Measurements from ENCODE around the gene C1orf105.

- no peak for TF ChIP-seq POLR2AphosphoS5 (IDR thresholded peaks at IDR 0.05)
- no peak for TF ChIP-seq CTCF (IDR thresholded peaks at IDR 0.05 in 8 of 11, conservative IDR thresholded peaks at IDR 0.05 in 3 of 11)
- no peak for TF ChIP-seq POLR2A (IDR thresholded peaks at IDR 0.05)
Measured at GRCh38 chr1:172499636-172500141, 79.2 kb downstream of the C1orf105 start.

Data from spleen (tissue), 7 donors.